ENCODE results near the gene ADIG.
A peak's percentile ranks its signal among the peaks of the same experiment; 100 is the strongest.

Gene ADIG

DNA sequence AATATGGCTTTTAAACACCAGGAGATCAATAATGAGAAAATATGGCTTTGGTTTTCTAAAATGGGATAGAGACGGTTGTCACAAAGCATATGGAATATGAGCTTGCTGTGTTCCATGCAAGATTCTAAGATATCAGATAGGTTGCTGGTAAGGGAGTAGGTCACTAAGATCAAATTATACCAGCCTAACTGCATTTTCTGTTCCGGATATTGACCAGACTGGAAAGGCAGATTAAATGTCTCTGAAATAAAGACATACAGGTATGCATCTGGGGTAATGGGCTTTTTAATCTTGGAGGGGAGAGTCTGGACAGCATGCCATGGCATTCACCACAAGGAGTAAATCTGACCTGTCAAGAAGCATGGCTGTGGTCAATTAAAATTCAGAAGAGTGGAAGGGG is 35.2 kb upstream of the ADIG start:
- TF ChIP-seq, protein P1, sequence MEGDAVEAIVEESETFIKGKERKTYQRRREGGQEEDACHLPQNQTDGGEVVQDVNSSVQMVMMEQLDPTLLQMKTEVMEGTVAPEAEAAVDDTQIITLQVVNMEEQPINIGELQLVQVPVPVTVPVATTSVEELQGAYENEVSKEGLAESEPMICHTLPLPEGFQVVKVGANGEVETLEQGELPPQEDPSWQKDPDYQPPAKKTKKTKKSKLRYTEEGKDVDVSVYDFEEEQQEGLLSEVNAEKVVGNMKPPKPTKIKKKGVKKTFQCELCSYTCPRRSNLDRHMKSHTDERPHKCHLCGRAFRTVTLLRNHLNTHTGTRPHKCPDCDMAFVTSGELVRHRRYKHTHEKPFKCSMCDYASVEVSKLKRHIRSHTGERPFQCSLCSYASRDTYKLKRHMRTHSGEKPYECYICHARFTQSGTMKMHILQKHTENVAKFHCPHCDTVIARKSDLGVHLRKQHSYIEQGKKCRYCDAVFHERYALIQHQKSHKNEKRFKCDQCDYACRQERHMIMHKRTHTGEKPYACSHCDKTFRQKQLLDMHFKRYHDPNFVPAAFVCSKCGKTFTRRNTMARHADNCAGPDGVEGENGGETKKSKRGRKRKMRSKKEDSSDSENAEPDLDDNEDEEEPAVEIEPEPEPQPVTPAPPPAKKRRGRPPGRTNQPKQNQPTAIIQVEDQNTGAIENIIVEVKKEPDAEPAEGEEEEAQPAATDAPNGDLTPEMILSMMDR (IDR thresholded peaks at IDR 0.05; ENCODE audit: low read depth, low read length, missing control alignments), result no peak
- in situ Hi-C loops (cut with HindIII; ENCODE audit: low sequenced_read_pairs), result no loop called here
- DNase-seq (ENCODE audit: low read depth), result no peak
- no peak overlapping the region for H3K4me3 ChIP-seq (ENCODE audit: low read depth, low read length)

DNA sequence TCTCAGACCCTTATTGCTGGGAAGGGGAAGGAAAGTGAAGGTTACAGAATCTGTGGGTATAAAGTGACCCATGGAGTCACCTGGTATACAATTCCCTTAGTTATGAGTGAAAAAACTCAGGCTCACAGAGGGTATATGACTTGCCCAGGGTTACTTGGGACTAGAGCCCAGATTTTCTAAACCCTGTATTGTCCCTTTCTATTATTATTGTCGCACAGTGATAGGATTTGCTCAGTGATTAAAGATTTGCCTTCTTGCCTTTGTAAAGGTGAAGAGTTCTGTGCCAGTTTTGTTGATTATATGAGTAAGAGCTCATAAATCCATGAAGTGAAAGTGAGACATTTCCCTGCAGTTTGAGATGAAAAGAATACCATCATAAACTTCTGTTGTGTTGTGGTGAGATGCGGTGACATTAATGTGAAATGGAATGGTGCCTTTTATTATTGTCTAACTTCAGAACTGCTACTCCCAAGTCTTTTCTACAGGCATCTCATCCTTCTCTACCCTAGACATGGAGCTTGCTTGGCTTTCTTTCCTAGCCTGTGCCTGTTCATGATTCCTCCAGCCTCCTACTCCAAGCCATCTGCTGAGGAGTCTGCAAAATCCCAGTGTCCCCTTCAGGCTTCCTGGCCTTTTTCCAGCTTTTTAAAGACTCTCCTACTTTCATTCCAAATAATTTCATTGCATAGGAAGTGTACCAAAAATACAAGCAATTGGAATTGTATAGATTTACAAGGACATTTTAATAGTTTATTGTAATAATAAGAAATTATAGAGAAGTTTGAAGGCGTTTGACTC is 33.5 kb upstream of the ADIG start:
- H3K4me3 ChIP-seq (ENCODE audit: low read depth, low read length), result no peak overlapping the region
- DNase-seq (ENCODE audit: low read depth), result no peak
- in situ Hi-C loops (cut with HindIII; ENCODE audit: low sequenced_read_pairs), result no loop called here
- TF ChIP-seq, protein P1 (IDR thresholded peaks at IDR 0.05; ENCODE audit: low read depth, low read length, missing control alignments), result no peak

DNA sequence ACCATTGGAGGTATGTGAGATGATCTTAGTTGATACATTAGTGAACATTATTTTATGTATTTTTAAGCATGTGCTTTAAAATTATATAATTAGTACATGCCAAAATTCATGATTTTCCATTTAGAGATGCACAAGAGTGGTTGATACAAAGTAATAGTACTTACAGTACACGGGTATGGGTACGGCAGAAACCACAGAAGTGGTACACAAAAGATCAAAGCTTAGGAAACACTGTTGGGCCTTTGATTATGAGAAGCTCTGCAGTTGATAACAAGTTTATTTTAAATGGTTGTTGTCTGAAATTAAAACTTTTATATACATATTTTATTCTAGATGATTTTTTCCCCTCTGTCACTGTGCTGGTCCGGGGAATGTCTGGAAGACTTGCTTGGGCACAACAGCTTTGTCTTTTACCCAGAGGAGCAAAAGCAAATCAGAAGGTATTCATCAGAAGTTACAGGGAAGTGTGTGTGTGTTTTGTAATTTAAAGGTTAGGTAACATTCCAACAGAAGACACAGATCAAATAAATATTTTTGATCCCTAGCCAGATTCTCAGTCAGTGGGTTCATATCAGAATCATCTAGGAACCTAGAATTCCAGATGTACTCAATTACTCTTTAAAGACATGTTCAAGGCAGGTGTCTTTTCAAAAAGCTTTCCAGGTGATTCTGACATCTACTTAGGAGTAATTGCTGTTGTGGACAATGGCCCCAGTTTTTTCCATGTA is 32.5 kb upstream of the ADIG start:
- in situ Hi-C loops (cut with HindIII; ENCODE audit: low sequenced_read_pairs), result no loop called here
- DNase-seq (ENCODE audit: low read depth), result no peak
- TF ChIP-seq, protein P1 (IDR thresholded peaks at IDR 0.05; ENCODE audit: low read depth, low read length, missing control alignments), result no peak
- H3K4me3 ChIP-seq (ENCODE audit: low read depth, low read length), result no peak overlapping the region

DNA sequence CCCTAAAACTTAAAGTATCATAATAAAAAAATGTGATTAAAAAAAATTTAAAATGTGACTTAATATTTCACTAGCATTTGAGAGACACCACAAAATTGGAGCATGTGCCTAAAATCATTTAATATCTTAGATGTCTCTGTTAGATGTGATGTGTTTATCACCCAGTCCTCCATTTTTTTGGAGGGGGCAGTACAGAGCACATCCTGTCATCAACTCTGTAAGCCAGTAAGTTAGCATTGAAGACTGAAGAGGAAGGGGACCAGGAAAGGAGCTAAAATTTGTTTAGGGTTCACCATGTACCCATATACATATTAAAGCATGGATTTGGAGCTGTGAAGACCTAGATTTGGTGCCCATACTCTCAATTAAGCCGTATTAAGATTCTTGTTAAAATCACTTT is 30.7 kb upstream of the ADIG start:
- TF ChIP-seq, protein P1 (IDR thresholded peaks at IDR 0.05; ENCODE audit: low read depth, low read length, missing control alignments), result peak; percentile 20
- H3K4me3 ChIP-seq (ENCODE audit: low read depth, low read length), result no peak overlapping the region
- no peak for DNase-seq (ENCODE audit: low read depth)
- in situ Hi-C loops (cut with HindIII; ENCODE audit: low sequenced_read_pairs), result no loop called here

DNA sequence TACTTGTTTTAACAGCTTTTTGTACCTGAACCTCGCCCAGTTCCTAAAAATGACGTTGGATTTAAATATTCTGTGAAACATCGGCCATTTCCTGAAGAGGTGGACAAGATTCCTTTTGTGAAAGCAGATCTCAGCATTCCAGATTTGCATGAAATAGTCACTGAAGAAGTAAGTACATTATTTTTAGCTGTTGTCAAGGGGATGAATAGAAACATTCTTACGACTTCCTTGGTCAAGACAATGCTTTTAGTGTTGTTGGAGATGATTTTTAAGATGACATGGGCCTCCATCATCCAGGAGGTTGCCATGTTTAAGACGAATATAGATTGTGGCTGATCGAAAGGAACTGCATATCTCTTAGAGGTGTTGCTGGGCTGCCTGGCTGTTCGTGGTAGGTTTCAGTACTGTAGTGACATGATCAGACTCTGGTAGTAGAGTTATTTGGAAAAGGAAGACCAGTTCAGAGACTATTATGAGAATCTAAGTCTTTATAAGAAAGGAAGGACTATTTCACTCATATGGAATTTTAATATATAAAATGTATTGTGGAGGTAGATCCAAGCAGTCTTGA is 29.9 kb upstream of the ADIG start:
- DNase-seq (ENCODE audit: low read depth), result no peak
- no peak overlapping the region for H3K4me3 ChIP-seq (ENCODE audit: low read depth, low read length)
- TF ChIP-seq, protein P1 (IDR thresholded peaks at IDR 0.05; ENCODE audit: low read depth, low read length, missing control alignments), result no peak
- in situ Hi-C loops (cut with HindIII; ENCODE audit: low sequenced_read_pairs), result no loop called here

DNA sequence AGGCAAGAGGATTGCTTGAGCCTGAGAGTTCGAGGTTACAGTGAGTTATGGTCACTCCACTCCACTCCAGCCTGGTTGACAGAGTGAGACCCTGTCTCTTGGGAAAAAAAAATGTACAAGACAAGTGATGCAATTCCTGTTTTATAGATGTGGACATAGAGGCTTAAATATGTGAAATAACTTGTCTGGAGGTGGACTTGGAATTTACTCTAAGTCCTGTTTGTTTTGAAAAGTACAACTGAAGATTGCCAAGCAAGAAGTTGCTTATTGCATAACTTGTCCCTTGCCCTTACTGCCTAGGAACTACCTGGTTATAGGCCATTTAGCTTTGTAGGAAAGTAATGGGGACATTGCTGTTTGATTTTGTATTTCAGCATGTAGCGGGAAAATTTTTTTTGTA is 26.0 kb upstream of the ADIG start:
- no peak overlapping the region for H3K4me3 ChIP-seq (ENCODE audit: low read depth, low read length)
- TF ChIP-seq, protein P1 (IDR thresholded peaks at IDR 0.05; ENCODE audit: low read depth, low read length, missing control alignments), result no peak
- in situ Hi-C loops (cut with HindIII; ENCODE audit: low sequenced_read_pairs), result no loop called here
- DNase-seq (ENCODE audit: low read depth), result no peak
